Ammon's horn (tissue), 1 donor: ENCODE data around the gene ANAPC2.
A peak's percentile ranks its signal among the peaks of the same experiment; 100 is the strongest.

Experiments
- DNase-seq: peaks from one replicate; pipeline ENCODE4 v3.0.0-alpha.2; 2016; ENCODE audit warnings: low spot score

The ANAPC2 gene

DNA sequence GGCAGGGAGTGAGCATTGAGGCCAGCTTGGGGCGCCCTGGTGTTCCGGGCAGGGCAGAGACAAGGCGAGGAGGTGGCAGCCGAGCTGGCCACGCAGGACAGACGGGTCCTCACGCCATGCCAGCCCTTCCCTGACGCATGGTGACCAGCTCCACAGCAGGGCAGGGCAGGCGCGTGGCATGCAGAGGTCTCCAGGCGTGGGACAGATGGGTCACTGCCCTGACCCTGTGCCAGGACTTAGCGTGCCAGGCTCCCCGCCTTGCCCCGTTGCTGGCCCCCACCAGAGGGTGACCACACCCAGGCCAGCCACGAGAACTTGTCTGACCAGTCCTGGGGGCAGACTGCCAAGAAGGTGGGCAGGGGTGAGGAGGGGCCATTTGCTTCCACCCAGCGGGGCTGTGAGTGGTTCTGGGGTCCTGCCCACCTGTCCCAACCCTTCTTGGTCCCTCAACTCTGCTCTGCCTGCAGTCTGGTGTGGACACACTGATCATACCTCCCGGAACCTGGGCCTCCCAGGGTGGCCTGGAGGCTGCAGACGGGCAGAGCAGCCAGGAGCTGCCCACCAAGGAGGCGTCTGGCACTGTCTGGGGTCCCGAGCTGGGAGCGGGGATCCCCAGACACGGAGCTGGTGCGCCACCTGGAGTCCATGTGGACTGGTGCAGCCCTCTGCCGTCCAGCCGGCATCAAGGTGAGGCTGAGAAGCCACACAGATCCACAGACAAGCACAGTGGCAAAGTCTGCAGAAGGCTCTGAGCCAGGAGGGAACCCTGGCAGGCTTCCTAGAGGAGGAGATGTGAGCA lies 38.9 kb upstream of the ANAPC2 start, which contains the start of gene RNF224:
Gene RNF224 (plus strand): TSS at position 449 of the 799 bp plus-strand sequence. CDS start 834 bp downstream, outside the sequence.
- DNase-seq, result peak; percentile 73

DNA sequence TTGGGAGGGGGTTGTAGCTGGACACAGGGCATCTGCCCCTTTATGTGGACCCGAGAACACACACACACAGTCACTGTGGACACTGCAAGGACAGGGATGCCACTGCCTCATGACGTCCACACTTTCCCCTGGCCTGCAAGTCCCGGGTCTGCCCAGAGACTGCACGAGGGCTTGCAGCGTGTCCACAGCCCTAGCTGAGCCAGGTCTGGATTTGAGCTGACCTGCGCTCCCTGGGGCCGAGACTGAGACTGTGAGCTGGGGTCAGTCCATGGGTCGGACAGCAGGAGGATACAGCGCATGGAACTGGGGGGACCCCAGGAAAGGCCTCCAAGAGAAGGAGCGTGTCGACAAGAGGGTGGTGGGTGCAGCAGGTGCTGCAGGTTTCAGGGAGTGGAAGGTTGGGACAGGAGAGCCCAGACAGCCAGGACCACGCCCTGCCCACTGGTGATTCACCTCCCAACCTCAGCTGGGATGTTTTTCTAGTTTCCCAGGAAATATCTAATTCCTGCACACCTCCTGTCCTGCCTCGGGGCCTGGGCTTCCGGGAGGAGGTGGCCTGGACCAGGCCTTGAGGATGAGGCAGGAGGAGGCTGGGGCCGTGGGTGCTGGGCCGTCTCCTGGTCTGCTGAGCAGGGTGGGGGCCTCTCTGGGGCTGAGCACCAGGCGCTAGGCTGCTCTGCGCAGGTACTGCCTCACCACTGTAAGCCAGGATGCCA lies 38.1 kb upstream of the ANAPC2 start:
- no peak for DNase-seq

DNA sequence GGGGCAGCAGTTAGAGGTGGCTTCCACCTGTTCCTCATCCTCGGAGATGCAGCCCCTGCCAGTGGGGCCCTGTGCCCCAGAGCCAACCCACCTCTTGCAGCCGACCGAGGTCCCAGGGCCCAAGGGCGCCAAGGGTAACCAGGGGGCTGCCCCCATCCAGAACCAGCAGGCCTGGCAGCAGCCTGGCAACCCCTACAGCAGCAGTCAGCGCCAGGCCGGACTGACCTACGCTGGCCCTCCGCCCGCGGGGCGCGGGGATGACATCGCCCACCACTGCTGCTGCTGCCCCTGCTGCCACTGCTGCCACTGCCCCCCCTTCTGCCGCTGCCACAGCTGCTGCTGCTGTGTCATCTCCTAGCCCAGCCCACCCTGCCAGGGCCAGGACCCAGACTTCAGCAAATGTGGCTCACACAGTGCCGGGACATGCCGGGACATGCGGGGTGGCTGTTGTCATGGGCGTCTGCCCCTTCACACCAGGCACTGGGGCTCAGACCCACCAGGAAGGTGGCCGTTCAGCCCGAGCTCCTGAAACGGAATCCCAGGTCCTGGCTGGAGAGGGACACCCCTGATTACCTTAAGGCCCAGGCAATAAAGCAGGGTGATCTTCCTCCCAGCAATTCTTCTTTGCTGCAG lies 37.5 kb upstream of the ANAPC2 start:
- DNase-seq, result no peak

- no peak for DNase-seq
These were observed 36.7 kb upstream of the ANAPC2 start, which contains the start of gene CYSRT1 for GRCh38 chr9:137224830-137225694. CYSRT1 (plus strand) TSS chr9:137225174; CDS start chr9:137225622, 448 bp downstream.

GRCh38 chr9:137223078-137223970 lies 35.0 kb upstream of the ANAPC2 start:
- peak; percentile 93 for DNase-seq

DNA sequence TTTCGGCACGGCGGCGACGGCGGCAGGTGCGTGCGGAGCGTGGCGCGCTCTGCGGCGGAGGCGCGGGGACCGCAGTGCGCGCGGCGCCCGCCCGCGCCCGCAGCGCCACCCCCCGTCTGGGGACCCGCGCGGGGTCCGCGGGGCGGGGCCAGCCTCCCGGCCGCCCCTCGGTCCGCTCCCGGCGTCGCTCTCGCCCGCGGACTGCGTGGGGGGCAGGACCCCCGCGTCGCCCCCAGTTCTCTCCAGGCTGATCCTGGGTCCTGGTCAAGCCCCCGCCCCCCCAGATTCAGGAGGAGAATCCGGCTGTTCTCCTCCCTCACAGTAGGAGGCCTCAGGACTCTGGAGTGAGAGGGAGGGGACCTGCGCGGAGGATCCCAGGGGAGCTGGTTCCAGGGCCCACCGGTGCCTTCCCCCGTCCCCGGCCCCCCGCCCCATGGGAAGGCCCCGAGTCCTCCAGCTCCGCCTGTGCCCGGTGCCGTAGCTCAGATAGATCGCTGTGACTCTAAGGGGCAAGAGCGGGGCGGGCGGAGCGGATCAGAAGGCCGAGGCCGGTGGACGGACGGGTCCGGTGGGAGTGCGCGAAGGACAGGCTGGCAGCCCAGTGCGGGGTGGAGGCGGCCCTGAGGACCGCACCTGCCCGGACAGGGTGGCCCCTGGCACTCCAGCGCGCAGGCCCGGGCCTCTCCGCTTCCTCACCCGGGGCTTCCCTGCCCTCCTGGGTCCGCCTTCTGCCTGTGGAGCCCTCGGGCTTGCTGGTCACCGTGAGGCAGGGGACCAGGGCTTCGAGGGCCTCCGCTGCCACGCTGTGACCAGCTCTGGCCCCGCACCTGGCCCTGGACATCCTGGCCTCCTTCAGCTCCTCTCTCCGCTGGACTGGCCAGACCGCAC lies 34.1 kb upstream of the ANAPC2 start, which contains the start of gene RNF208:
Gene RNF208 (minus strand): TSS at position 51 of the 888 bp plus-strand sequence. CDS start 1,028 bp downstream, outside the sequence.
- DNase-seq, result no peak

GRCh38 chr9:137221506-137222111 lies 33.2 kb upstream of the ANAPC2 start:
- DNase-seq, result no peak

- no peak for DNase-seq
These were observed 32.7 kb upstream of the ANAPC2 start for GRCh38 chr9:137221095-137221505.

GRCh38 chr9:137220317-137221094 lies 32.1 kb upstream of the ANAPC2 start:
- no peak for DNase-seq

GRCh38 chr9:137219757-137220316 lies 31.5 kb upstream of the ANAPC2 start:
- no peak for DNase-seq

DNA sequence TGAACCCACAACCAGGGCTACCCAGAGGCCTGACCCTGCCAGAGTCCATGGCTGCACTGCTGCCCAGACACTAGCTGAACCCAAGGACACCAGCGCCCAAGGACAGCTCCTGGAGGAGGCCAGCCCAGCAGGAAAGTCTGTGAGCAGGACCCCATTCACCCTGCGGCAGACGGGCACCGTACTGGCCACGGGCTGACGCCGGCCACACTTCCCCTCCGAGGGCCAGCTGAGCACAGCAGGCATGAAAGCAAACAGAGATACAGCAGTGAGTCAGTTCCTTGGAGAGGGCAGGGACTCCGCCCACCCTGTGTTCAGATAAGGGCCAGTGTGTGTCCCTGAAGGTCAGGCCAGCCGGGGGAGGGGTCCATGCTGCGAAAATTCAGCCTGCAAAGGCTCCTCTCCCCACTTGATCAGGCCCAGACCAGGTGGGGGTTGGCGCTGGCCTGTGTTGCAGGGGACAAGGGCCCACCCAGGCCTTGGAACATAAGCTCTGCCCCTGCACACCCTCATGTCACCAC lies 30.5 kb upstream of the ANAPC2 start:
- DNase-seq, result no peak

GRCh38 chr9:137218212-137218753 lies 29.9 kb upstream of the ANAPC2 start:
- no peak for DNase-seq

GRCh38 chr9:137217276-137218211 lies 29.2 kb upstream of the ANAPC2 start:
- no peak for DNase-seq

DNA sequence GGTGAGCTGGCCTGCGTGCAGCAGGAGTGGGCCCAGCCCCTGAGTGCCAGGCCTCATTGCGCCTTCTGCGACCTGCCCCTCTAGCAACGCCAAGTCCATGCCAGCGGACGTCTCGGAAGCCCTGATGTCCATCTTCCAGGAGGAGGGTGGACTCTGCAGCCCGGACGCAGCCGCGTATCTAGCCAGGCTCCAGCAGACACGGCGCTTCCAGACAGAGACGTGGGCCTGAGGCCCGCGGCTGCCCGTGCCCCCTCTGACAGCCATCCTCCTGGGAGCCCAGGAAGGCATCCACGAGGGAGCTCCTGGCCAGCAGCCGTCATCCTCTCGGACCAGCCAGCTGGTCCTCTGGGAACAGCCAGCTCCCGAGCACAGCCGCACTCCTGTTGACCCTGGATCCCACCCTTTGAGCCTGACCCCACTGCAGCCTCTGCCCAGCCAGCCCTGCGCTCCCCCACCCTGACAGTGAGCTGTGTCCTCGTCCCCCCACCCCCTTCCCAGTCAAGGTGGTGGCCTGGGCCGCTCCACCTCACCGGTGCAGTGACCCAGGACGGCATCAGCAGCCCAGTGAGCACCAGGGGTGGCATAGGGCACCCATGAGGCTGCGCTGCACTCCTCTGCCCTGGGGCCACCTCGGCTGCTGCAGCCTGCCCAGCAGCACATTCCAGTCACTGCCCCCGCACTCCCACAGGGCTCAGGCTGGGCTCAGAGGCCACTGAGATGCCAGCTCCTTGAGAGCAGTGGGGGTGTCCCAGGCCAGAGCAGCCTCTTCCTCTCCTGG lies 28.0 kb upstream of the ANAPC2 start:
- DNase-seq, result no peak
